Right forelimb (tissue), 1 donor: ENCODE data around the gene FEV.
"Not testable (repeated sequence)": the region's sequence is repeated elsewhere in the genome, so short reads cannot be mapped to it uniquely, and the experiment has no call there.

ENCODE experiments used
- DNase-seq: peaks from one replicate; pipeline ENCODE4 v3.0.0-alpha.2; 2018

Gene FEV

DNA sequence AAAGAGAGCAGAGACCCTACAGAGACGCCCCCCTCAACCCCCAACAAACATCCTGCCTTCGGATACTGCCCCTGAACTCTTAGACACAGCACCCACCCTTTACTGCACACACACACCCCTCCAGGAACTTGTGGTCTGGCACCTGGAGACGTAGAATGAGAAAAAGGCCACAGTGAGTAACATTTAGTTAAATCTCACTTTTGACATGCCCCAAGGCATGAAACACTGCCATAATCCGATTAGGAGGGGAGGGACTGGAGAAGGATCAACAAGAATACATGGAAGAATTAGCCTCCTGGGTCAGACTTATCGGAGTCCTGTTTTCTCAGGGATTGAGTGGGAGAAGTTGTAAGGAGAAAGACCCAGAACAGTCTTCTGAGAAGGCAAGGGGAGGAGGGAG is 21.4 kb downstream of the FEV start:
- DNase-seq = no peak

DNA sequence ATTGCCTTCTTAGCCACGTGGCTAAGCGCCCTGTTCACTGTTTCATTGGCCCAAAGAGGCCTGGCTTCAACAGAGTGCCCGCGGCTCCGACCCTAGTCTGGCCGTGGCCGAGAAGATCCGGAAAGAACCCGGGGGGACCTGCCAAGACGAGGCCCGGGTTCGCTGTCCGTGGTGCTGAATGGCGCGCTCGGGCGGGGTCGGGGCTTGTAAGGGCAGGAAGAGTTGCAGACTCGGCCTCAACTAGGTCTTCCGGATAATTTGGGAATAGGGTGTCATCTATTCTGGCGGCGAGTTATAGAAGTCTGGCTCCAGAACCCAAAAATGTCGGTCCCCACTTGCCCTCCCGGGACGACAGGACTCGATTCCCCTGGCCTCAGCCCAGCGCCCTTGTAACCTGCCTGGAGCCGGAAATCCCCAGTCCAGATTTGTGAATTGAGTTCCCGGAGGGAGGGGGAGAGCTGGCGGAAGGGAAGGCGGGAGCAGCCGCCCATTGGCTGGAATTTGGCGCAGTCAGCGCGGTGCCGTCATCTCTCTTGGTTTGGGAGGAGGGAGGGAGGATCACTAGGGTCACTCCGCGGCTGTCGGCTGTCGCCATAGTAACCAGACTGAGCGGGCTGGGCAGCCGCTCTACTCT is 22.0 kb downstream of the FEV start:
- peak; percentile 88 for DNase-seq

GRCh38 chr2:218961651-218962570 is 23.1 kb downstream of the FEV start:
- no peak for DNase-seq

DNA sequence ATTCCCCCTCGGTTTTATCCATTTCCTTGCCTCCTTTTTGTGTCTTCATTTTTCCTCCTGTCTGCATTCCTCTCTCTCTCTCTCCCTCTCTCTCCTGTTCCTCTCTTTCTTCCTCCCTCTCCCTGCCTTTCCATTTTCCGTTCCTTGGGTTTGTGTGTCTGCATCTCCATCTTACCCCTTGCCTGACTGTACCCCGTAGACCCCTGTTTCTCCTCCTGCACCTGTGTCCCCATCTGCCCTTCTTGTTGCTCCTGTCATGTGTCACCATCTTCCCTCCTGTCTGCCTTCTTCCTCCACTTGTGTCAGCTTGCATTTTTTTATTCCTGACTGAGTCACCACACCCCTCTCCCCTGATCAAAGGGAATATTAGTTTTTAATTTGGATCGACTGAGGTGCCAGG is 23.8 kb downstream of the FEV start:
- DNase-seq = no peak

DNA sequence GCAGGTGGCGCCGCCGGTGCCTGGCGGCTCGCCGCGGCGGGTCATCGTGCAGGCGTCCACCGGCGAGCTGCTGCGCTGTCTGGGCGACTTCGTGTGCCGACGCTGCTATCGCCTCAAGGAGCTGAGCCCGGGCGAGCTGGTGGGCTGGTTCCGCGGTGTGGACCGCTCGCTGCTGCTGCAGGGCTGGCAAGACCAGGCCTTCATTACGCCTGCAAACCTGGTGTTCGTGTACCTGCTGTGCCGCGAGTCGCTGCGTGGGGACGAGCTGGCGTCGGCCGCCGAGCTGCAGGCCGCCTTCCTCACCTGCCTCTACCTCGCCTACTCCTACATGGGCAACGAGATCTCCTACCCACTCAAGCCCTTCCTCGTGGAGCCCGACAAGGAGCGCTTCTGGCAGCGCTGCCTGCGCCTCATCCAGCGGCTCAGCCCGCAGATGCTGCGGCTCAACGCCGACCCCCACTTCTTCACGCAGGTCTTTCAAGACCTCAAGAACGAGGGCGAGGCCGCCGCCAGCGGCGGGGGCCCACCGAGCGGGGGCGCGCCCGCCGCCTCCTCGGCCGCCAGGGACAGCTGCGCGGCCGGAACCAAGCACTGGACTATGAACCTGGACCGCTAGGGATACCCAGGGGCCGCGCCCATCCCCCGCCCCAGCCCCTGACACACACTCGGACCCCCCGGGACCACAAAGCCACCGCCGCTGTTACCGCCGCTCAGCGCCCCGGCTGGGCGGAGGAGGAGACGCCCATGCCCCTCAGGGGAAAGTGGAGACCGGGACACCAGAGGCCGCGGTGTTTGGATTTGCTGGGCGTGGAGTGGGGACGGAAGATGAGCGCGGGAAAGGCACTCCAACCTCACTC is 24.4 kb downstream of the FEV start:
- DNase-seq = no peak

- DNase-seq = no peak
Observed at GRCh38 chr2:218959761-218960308, 25.1 kb downstream of the FEV start.

DNA sequence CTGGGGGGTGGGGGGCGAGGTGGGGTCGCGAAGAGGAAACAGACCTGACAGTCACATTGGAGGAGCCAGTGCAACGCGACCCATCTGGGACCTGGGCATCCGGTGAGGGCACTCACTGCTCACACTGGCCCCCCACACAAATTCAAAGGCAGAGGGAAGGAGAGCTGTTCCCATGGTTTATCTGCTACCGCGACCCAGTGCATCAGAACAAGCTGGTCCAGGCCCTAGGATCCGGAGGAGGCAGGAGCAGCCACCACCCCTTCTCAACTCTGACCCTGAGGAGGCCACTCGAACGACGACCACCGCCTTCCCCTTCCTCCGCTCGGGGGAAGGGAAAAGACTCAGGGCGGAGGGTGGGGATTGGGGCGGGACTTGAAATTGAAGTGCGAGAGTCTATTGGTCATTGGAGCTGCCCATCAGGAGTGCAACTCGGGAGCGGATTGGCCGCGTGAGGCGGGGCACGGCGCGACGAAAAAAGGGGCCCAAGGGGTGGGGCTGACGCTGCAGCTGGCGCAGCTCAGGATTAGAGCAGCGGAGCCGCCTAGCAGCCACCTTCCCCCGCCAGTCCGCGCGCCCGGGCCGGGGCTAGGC is 25.7 kb downstream of the FEV start, which contains the start of gene CDK5R2:
Gene CDK5R2 (plus strand): TSS at position 526 of the 591 bp plus-strand sequence. CDS start 155 bp downstream, outside the sequence.
- peak; percentile 85 for DNase-seq

GRCh38 chr2:218958276-218958675 is 26.7 kb downstream of the FEV start:
- no peak for DNase-seq

DNA sequence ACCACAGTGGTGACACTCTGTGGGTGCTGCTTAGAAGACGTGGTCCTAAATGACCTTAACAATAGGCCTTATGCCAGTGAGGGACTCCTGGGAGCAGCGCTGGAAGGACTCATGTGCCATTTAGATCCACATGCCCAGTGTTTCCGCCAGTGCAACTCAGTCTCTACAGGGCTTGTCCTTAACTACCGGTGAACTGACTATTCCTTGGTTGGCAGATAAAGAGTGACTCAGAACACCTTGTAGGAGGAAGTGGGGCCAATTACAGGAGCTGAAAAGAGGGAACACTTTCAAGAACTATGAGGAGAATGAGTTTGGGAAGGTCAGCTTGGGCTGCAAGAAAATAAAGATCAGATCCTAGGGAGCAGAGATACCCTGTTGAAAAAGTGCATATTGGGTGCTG is 27.3 kb downstream of the FEV start:
- DNase-seq = no peak

- no peak for DNase-seq
Observed at GRCh38 chr2:218956039-218956438, 28.9 kb downstream of the FEV start.

DNA sequence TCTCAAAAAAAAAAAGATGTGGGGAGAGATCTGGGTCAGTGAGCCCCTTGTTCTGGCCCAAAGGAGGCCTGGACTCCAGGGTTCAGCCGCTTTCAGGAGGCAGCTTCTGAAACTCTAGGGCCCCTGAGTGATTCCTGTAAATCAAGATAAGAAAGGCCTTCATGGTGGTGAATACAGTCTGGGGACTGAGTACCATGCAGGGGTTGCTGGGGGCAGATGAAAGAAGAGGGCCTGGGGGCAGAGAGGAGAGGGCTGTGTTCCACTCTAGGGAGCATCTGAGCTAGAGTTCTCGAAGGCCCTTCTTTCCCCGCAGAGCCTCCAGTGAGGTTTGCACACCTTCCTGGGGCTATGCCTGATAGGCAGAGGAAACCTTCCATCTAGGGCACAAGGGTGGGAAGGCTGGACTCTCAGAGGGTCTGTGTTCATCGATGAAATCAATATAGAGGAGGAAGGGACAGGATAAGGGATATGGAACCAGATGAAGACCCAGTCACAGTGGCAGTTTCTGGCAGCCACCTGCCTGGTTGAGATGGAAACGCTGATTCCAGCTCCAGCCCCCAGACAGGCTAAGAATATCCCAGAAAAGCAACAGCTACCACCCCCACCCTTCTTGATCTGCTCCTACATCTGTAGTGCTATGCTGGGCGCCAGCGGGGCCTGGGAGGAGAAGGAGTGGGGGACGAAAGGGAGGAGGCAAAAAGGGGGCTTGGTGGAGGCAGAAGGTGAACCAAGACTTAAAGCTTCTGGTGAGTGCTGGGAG is 30.3 kb downstream of the FEV start:
- DNase-seq = no peak

- DNase-seq = no peak
Observed at GRCh38 chr2:218953366-218953954, 31.5 kb downstream of the FEV start.

GRCh38 chr2:218952160-218952559 is 32.8 kb downstream of the FEV start:
- DNase-seq = no peak

GRCh38 chr2:218946621-218947020 is 38.4 kb downstream of the FEV start:
- no peak for DNase-seq

- DNase-seq = no peak
Observed at GRCh38 chr2:218944759-218945404, 40.1 kb downstream of the FEV start.

DNA sequence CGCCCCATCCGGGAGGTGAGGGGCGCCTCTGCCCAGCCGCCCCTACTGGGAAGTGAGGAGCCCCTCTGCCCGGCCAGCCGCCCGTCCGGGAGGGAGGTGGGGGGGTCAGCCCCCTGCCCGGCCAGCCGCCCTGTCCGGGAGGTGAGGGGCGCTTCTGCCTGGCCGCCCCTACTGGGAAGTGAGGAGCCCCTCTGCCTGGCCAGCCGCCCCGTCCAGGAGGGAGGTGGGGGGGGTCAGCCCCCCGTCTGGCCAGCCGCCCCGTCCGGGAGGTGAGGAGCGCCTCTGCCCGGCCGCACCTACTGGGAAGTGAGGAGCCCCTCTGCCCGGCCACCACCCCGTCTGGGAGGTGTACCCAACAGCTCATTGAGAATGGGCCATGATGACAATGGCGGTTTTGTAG is 53.2 kb downstream of the FEV start:
- DNase-seq = not testable (repeated sequence)
